Dermis blood vessel endothelial cell (primary cell): ENCODE measurements around the gene OS9. TPM values are rescaled to one million over a fixed set of nuclear protein-coding genes. Genes with fewer than 3 reads are reported as not detected.

Experiments
- DNase-seq: peaks from one replicate; pipeline ENCODE4 v3.0.0; 2010
- total RNA-seq: library from RNA; depleted of rRNA; stranded (reverse); fragments of >200 nt; gene quantifications from 2 replicates; pipeline ENCODE4 v1.2.3, GENCODE V29; 2014

Gene OS9
- total RNA-seq, 1 donor from 2014 or later, result 481 TPM

GRCh38 chr12:57736741-57737466 is 43.0 kb downstream of the OS9 start:
- DNase-seq, result no peak

- peak; percentile 25 for DNase-seq
Observed at GRCh38 chr12:57737467-57738460, 43.8 kb downstream of the OS9 start.

- no peak for DNase-seq
Observed at GRCh38 chr12:57738661-57739237, 44.8 kb downstream of the OS9 start, which contains the start of gene AGAP2. Gene AGAP2 (minus strand): TSS chr12:57738742. CDS start chr12:57738246, 496 bp downstream.

DNA sequence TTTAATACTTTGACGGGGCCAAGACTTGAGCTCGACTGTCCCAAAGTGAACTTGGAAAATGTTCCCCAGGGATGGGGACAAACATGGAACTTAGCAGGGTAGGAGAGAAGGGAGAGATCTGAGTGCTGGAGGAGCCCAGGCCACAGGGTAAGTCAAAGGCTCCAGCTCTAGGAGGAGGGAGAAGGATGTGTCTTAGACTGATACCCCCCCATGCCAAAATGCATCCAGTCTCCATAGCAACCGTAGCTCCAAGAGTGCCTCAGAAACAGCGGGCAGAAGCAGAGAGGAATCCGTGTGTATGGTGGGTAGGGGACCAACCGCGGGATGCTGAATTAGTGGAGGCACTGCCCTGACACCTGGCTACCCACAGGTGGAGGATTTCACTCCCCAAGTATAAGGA is 45.5 kb downstream of the OS9 start:
- no peak for DNase-seq

DNA sequence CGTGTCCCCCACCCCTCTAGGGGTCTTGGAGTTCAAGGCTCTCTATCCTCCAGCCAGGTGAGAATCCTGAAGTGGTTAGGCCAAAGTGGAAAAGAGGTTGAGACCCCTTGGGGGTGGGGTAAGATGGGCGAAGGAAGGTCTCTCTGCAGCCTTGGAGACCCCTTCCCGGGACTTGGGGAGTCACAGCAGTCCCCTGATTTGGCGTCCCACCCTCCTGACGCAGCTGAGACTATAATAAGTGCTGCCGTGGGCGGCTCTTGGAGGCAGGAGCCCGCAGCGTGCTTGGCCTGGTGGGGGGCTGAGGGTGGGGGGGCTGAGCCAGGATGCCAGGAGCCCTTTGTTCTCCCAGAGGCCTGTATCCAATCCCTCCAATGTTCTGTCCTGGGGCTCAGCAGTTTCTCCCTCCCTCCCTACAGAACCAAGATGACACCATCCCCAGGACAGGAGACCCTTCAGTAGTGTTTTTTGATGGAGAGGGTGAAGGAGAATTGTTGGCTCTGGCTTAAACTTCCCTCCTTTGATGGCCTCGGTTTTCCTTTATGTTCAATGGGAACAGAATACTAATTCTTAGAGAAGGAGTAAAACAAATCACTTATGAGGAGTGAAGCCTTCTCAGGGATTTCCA is 46.1 kb downstream of the OS9 start:
- no peak for DNase-seq

GRCh38 chr12:57740656-57741412 is 46.9 kb downstream of the OS9 start:
- peak; percentile 49 for DNase-seq

DNA sequence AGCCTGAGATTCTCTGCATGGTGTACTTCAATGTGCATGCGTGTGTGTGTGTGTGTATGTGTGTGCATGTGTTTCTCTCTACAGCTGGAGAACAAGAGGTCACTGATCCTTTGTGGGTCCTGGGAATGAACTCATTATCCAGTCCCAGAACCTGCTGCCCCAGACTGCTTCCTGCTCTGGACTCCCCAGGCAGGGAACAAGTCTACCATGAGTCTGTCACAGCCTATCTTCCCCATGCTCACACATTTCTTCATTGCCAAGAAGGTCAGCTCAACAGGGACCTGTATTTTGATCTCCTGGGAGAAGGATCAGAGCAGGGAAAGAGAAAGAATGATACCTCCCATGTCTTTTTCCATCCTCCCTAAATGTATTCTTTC is 47.5 kb downstream of the OS9 start:
- no peak for DNase-seq

- DNase-seq, result no peak
Observed at GRCh38 chr12:57741844-57742738, 48.2 kb downstream of the OS9 start.

GRCh38 chr12:57743769-57744168 is 49.8 kb downstream of the OS9 start:
- DNase-seq, result no peak

- DNase-seq, result no peak
Observed at GRCh38 chr12:57744194-57744776, 50.4 kb downstream of the OS9 start.

- peak; percentile 99 for DNase-seq
Observed at GRCh38 chr12:57744777-57745484, 51.0 kb downstream of the OS9 start, which contains the start of gene TSPAN31. Gene TSPAN31 (plus strand): TSS chr12:57745039. CDS start chr12:57745155, 116 bp downstream.

DNA sequence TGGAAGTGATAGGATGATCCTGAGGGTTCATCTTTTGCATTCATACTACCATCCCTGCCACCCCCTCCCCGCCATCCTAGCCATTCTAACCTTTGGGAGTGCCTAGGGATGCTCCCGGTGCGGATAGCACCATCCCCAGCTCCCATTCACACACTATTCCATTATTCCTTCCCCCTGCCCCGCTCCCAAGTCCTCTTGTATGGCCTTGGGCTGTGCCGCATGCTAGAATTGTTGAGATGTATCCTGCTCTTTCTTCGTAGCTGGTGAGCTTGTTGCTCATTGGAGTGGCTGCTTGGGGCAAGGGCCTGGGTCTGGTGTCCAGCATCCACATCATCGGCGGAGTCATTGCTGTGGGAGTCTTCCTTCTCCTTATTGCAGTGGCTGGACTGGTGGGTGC is 51.6 kb downstream of the OS9 start:
- no peak for DNase-seq

- no peak for DNase-seq
Observed at GRCh38 chr12:57746025-57746424, 52.1 kb downstream of the OS9 start.

DNA sequence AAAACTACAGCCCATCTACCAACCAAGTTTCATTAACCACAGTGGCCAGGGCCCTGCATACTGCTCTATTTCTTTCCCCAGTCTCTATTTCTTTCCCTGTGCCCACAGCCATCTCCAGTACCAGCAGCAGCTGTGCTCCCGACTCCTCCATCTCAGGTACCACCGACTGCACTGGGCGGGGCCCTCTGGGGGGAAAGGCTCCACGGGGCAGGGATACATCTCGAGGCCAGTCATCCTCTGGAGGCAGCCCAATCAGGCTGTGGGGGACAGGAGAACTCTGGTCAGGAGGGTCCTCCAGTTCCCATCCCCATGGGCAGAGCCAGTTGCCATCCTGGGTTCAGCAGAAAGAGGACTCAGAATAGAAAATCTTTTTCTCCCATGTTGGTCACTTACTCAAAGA is 55.1 kb downstream of the OS9 start:
- no peak for DNase-seq

DNA sequence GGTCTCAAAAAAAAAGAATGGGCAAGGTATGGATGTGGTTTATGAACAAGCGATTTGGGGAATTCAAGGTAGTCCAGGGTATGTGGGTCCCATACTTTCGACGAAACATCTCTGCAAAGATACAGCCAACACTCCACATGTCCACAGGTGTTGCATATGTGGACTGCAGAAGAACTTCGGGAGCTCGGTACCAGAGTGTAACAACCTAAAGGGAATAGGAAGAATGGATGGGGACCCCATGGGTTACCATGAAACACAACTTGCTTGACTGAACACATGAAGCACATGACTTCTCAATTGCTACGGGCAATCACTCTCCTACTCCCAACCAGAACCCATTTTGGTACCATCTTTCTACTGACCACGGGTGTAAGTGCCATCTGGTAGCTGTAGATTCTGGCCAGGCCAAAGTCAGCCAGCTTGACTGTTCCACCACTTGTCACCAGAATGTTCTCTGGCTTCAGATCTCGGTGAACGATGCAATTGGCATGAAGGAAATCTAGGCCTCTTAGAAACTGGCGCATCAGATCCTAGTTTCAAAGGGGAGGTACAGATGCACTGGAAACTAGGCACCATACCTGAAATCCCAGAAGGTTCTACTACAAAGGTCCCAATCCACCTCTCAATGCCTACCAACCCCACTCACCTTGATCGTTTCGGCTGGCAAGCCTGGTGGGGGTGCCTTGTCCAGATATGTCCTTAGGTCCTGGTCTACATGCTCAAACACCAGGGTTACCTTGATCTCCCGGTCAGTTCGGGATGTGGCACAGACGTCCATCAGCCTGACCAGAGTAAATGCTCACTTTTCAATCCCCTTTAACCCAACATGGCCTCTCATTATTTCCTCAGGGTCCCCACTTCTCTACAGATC is 56.9 kb downstream of the OS9 start:
- DNase-seq, result no peak

- DNase-seq, result no peak
Observed at GRCh38 chr12:57751432-57751787, 57.5 kb downstream of the OS9 start.

DNA sequence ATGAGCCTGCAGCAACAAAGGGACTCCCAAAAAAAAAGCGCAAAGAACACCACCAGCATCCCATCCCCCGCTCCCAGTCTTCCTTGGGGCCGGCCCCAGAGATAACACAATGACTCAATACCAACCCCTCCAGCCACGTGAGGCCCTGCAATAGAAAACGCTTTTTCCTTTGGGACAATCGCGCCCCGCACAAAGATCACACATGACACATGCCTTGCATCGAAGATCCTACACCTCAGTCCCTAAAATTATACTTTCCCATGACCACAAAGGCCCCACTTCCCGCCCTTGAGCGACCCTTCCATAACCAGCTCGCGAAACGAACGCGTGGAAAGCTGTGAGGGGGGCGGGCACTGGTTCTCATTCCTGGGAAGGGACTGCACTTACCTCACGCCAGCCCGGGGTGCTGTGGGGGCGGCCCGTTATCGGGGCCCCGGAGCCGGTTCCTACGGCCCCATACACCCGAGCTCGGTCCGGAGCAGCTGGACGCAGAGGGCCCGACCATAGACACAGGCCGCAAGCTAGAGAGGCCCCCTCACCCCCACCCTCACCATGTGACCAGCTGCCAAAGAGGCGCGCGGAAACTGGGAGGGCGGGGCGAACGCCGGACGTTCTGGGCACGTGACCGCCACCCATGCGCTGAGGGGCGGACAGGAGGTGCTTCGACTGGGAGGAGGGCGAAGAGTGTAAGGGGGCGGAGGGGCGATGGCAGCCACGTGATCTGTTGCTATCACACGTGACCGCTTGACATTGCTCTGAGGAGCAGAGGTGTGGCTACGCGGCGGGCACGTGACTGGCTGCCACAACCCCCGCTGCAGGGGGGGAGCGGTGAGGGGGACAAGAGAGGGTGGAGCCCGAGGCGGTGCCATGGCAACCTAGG is 58.1 kb downstream of the OS9 start, which contains the start of gene CDK4:
Gene CDK4, minus strand, starts transcription at position 523 of the 880 bp plus-strand sequence. CDS start 593 bp downstream, outside the sequence.
- peak; percentile 100 for DNase-seq

GRCh38 chr12:57752668-57753000 is 58.7 kb downstream of the OS9 start:
- DNase-seq, result no peak
